ENCODE results near the gene C5. TPM values are rescaled to one million over a fixed set of nuclear protein-coding genes. Genes with fewer than 3 reads are reported as not detected.

Gene C5
- total RNA-seq, 1 experiment from 2014 or later = 10.2 TPM

GRCh38 chr9:121023064-121023463, 27.0 kb downstream of the C5 start:
- Histone ChIP-seq H4K20me1 (ENCODE audit: insufficient read depth, low read depth, low read length) (no peaks in the 10 kb centered on the region), H3K27me3 (ENCODE audit: low read length) (no peaks in the 10 kb centered on the region), H3K27ac (ENCODE audit: low read length) (no peak overlapping the region), H3K4me1 (ENCODE audit: low read length) (no peaks in the 10 kb centered on the region), H3K36me3 (ENCODE audit: insufficient read depth, low read length) (no peaks in the 10 kb centered on the region), H3K9ac (ENCODE audit: low read length) (no peak overlapping the region), H3K4me2 (ENCODE audit: low read depth, low read length, poor library complexity, severe bottlenecking) (no peak overlapping the region), H3K9me3 (ENCODE audit: low read length) (no peaks in the 10 kb centered on the region), H2AFZ (ENCODE audit: low read length) (no peak overlapping the region), H3K4me3 (ENCODE audit: low read length) (no peak overlapping the region), H3K9me2 (replicated peaks; ENCODE audit: insufficient read depth, low read length) (no peaks in the 10 kb centered on the region), H3K79me2 (ENCODE audit: low read length) (no peaks in the 10 kb centered on the region)
- DNase-seq = peak; percentile 62

- H3K4me1 ChIP-seq (ENCODE audit: low read length) = no peaks in the 10 kb centered on the region
- no peaks in the 10 kb centered on the region for H3K9me2 ChIP-seq (replicated peaks; ENCODE audit: insufficient read depth, low read length)
- DNase-seq = no peak
- H3K79me2 ChIP-seq (ENCODE audit: low read length) = no peaks in the 10 kb centered on the region
- H3K4me2 ChIP-seq (ENCODE audit: low read depth, low read length, poor library complexity, severe bottlenecking) = no peak overlapping the region
- no peak overlapping the region for H2AFZ ChIP-seq (ENCODE audit: low read length)
- H3K36me3 ChIP-seq (ENCODE audit: insufficient read depth, low read length) = no peaks in the 10 kb centered on the region
- H4K20me1 ChIP-seq (ENCODE audit: insufficient read depth, low read depth, low read length) = no peaks in the 10 kb centered on the region
- H3K9ac ChIP-seq (ENCODE audit: low read length) = no peak overlapping the region
- no peaks in the 10 kb centered on the region for H3K27me3 ChIP-seq (ENCODE audit: low read length)
- H3K4me3 ChIP-seq (ENCODE audit: low read length) = no peak overlapping the region
- no peaks in the 10 kb centered on the region for H3K9me3 ChIP-seq (ENCODE audit: low read length)
- no peak overlapping the region for H3K27ac ChIP-seq (ENCODE audit: low read length)
These were observed 28.8 kb downstream of the C5 start for GRCh38 chr9:121021301-121021700.

GRCh38 chr9:121019273-121019672, 30.8 kb downstream of the C5 start:
- Histone ChIP-seq H3K9me3 (ENCODE audit: low read length) (no peaks in the 10 kb centered on the region), H3K9ac (ENCODE audit: low read length) (no peak overlapping the region), H3K27me3 (ENCODE audit: low read length) (no peaks in the 10 kb centered on the region), H3K4me1 (ENCODE audit: low read length) (no peaks in the 10 kb centered on the region), H3K27ac (ENCODE audit: low read length) (no peak overlapping the region), H3K9me2 (replicated peaks; ENCODE audit: insufficient read depth, low read length) (no peaks in the 10 kb centered on the region), H2AFZ (ENCODE audit: low read length) (no peak overlapping the region), H3K36me3 (ENCODE audit: insufficient read depth, low read length) (no peaks in the 10 kb centered on the region), H3K4me2 (ENCODE audit: low read depth, low read length, poor library complexity, severe bottlenecking) (no peak overlapping the region), H3K4me3 (ENCODE audit: low read length) (no peak overlapping the region), H3K79me2 (ENCODE audit: low read length) (no peaks in the 10 kb centered on the region), H4K20me1 (ENCODE audit: insufficient read depth, low read depth, low read length) (no peaks in the 10 kb centered on the region)
- DNase-seq = no peak

- Histone ChIP-seq H3K4me1 (ENCODE audit: low read length) (no peaks in the 10 kb centered on the region), H3K27me3 (ENCODE audit: low read length) (no peaks in the 10 kb centered on the region), H3K36me3 (ENCODE audit: insufficient read depth, low read length) (no peaks in the 10 kb centered on the region), H4K20me1 (ENCODE audit: insufficient read depth, low read depth, low read length) (no peaks in the 10 kb centered on the region), H2AFZ (ENCODE audit: low read length) (no peak overlapping the region), H3K79me2 (ENCODE audit: low read length) (no peaks in the 10 kb centered on the region), H3K9ac (ENCODE audit: low read length) (no peak overlapping the region), H3K4me3 (ENCODE audit: low read length) (no peak overlapping the region), H3K4me2 (ENCODE audit: low read depth, low read length, poor library complexity, severe bottlenecking) (no peak overlapping the region), H3K9me2 (replicated peaks; ENCODE audit: insufficient read depth, low read length) (no peaks in the 10 kb centered on the region), H3K27ac (ENCODE audit: low read length) (no peak overlapping the region), H3K9me3 (ENCODE audit: low read length) (no peaks in the 10 kb centered on the region)
- no peak for DNase-seq
These were observed 36.2 kb downstream of the C5 start for GRCh38 chr9:121013911-121014310.

GRCh38 chr9:121009650-121010049, 40.4 kb downstream of the C5 start:
- Histone ChIP-seq H3K36me3 (ENCODE audit: insufficient read depth, low read length) (no peaks in the 10 kb centered on the region), H2AFZ (ENCODE audit: low read length) (peak overlapping the region; percentile 3; the same call in 1 of the 2 replicates), H3K9ac (ENCODE audit: low read length) (no peak overlapping the region), H3K27me3 (ENCODE audit: low read length) (no peaks in the 10 kb centered on the region), H3K27ac (ENCODE audit: low read length) (no peak overlapping the region), H3K79me2 (ENCODE audit: low read length) (no peaks in the 10 kb centered on the region), H3K4me1 (ENCODE audit: low read length) (no peaks in the 10 kb centered on the region), H3K9me3 (ENCODE audit: low read length) (no peaks in the 10 kb centered on the region), H3K4me2 (ENCODE audit: low read depth, low read length, poor library complexity, severe bottlenecking) (no peak overlapping the region), H3K4me3 (ENCODE audit: low read length) (no peak overlapping the region), H3K9me2 (replicated peaks; ENCODE audit: insufficient read depth, low read length) (no peaks in the 10 kb centered on the region), H4K20me1 (ENCODE audit: insufficient read depth, low read depth, low read length) (no peaks in the 10 kb centered on the region)
- no peak for DNase-seq

- DNase-seq = no peak
- no peaks in the 10 kb centered on the region for H3K36me3 ChIP-seq (ENCODE audit: insufficient read depth, low read length)
- H3K27me3 ChIP-seq (ENCODE audit: low read length) = no peaks in the 10 kb centered on the region
- no peaks in the 10 kb centered on the region for H4K20me1 ChIP-seq (ENCODE audit: insufficient read depth, low read depth, low read length)
- H3K4me2 ChIP-seq (ENCODE audit: low read depth, low read length, poor library complexity, severe bottlenecking) = no peak overlapping the region
- no peak overlapping the region for H3K9ac ChIP-seq (ENCODE audit: low read length)
- H3K79me2 ChIP-seq (ENCODE audit: low read length) = no peaks in the 10 kb centered on the region
- H3K9me2 ChIP-seq (replicated peaks; ENCODE audit: insufficient read depth, low read length) = no peaks in the 10 kb centered on the region
- no peak overlapping the region for H3K27ac ChIP-seq (ENCODE audit: low read length)
- no peak overlapping the region for H3K4me3 ChIP-seq (ENCODE audit: low read length)
- H3K9me3 ChIP-seq (ENCODE audit: low read length) = no peaks in the 10 kb centered on the region
- peaks cover 6% of the 10 kb centered on the region for H3K4me1 ChIP-seq (ENCODE audit: low read length)
- no peak overlapping the region for H2AFZ ChIP-seq (ENCODE audit: low read length)
These were observed 50.8 kb downstream of the C5 start for GRCh38 chr9:120999317-120999716.

GRCh38 chr9:120998111-120998510, 52.0 kb downstream of the C5 start:
- Histone ChIP-seq H3K79me2 (ENCODE audit: low read length) (no peaks in the 10 kb centered on the region), H3K27me3 (ENCODE audit: low read length) (no peaks in the 10 kb centered on the region), H3K9ac (ENCODE audit: low read length) (no peak overlapping the region), H3K36me3 (ENCODE audit: insufficient read depth, low read length) (no peaks in the 10 kb centered on the region), H4K20me1 (ENCODE audit: insufficient read depth, low read depth, low read length) (no peaks in the 10 kb centered on the region), H3K4me2 (ENCODE audit: low read depth, low read length, poor library complexity, severe bottlenecking) (no peak overlapping the region), H3K9me3 (ENCODE audit: low read length) (no peaks in the 10 kb centered on the region), H2AFZ (ENCODE audit: low read length) (no peak overlapping the region), H3K9me2 (replicated peaks; ENCODE audit: insufficient read depth, low read length) (no peaks in the 10 kb centered on the region), H3K27ac (ENCODE audit: low read length) (no peak overlapping the region), H3K4me3 (ENCODE audit: low read length) (no peak overlapping the region), H3K4me1 (ENCODE audit: low read length) (peaks cover 6% of the 10 kb centered on the region)
- no peak for DNase-seq

GRCh38 chr9:120997502-120997901, 52.6 kb downstream of the C5 start:
- Histone ChIP-seq H3K4me3 (ENCODE audit: low read length) (no peak overlapping the region), H3K27me3 (ENCODE audit: low read length) (no peaks in the 10 kb centered on the region), H3K79me2 (ENCODE audit: low read length) (no peaks in the 10 kb centered on the region), H3K9me3 (ENCODE audit: low read length) (no peaks in the 10 kb centered on the region), H3K36me3 (ENCODE audit: insufficient read depth, low read length) (no peaks in the 10 kb centered on the region), H4K20me1 (ENCODE audit: insufficient read depth, low read depth, low read length) (no peaks in the 10 kb centered on the region), H3K9ac (ENCODE audit: low read length) (no peak overlapping the region), H3K4me1 (ENCODE audit: low read length) (peaks cover 3% of the 10 kb centered on the region), H3K27ac (ENCODE audit: low read length) (no peak overlapping the region), H3K9me2 (replicated peaks; ENCODE audit: insufficient read depth, low read length) (no peaks in the 10 kb centered on the region), H3K4me2 (ENCODE audit: low read depth, low read length, poor library complexity, severe bottlenecking) (no peak overlapping the region), H2AFZ (ENCODE audit: low read length) (no peak overlapping the region)
- no peak for DNase-seq

GRCh38 chr9:120996409-120996808, 53.7 kb downstream of the C5 start:
- Histone ChIP-seq H3K9ac (ENCODE audit: low read length) (no peak overlapping the region), H3K36me3 (ENCODE audit: insufficient read depth, low read length) (no peaks in the 10 kb centered on the region), H3K4me2 (ENCODE audit: low read depth, low read length, poor library complexity, severe bottlenecking) (no peak overlapping the region), H2AFZ (ENCODE audit: low read length) (no peak overlapping the region), H4K20me1 (ENCODE audit: insufficient read depth, low read depth, low read length) (no peaks in the 10 kb centered on the region), H3K4me3 (ENCODE audit: low read length) (no peak overlapping the region), H3K9me2 (replicated peaks; ENCODE audit: insufficient read depth, low read length) (no peaks in the 10 kb centered on the region), H3K79me2 (ENCODE audit: low read length) (no peaks in the 10 kb centered on the region), H3K9me3 (ENCODE audit: low read length) (no peaks in the 10 kb centered on the region), H3K27ac (ENCODE audit: low read length) (no peak overlapping the region), H3K27me3 (ENCODE audit: low read length) (no peaks in the 10 kb centered on the region), H3K4me1 (ENCODE audit: low read length) (no peaks in the 10 kb centered on the region)
- DNase-seq = no peak
